Activated T-helper 9 cell treated with anti-CD3 and anti-CD28 coated beads, Interleukin-2, amount 50 U/mL, for 16 hours (primary cell): Measurements from ENCODE around the gene CD14.
"Not testable (repeated sequence)": the region's sequence is repeated elsewhere in the genome, so short reads cannot be mapped to it uniquely, and the experiment has no call there.

Experiments
- DNase-seq: peaks from one replicate; pipeline ENCODE4 v3.0.0-alpha.2; 2020; ENCODE audit warnings: low read depth

The CD14 gene

DNA sequence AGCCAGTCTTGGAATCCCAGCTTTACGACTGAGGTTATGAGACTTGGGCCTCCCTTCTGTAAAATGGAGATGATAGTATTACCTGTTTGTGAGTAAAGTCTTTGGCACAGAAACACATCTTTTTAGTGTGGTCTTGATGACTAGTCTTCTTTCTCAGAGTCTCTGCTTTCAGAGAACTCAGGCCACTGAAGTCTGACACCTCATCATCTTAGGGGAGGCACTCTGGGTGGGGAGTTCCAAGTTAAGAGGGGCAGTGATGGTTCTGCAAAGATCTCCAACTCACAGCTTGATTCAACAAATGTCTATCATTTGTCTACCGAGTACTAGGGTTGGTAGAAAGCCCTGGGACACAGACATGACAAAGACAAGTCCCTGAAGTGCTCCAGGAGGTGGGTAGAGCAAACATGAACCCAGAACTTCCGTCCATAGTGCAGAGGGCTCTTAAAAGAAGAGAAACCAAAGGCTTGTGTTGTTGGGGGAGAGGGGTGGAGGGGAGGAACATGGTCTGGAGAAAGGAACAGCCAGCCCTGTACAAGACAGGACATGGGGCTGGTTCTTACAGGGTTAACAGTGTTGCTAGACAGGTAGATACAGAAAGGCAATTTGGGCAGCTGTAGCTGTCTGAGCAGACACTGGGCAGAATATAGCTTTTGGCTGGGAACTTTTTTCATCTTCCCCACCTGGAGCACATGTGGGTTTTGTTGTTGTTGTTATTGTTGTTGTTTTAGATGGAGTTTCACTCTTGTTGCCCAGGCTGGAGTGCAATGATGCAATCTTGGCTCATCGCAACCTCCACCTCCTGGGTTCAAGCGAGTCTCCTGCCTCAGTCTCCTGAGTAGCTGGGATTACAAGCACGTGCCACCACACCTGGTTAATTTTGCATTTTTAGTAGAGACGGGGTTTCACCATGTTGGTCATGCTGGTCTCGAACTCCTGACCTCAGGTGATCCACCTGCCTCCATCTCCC is 2.6 kb upstream of the CD14 start:
- no peak for DNase-seq

GRCh38 chr5:140634103-140634502 is 1.1 kb upstream of the CD14 start:
- DNase-seq, result no peak

GRCh38 chr5:140633501-140633900 is 526 bp upstream of the CD14 start:
- no peak for DNase-seq

GRCh38 chr5:140632366-140633020 is 482 bp downstream of the CD14 start:
- DNase-seq, result peak; percentile 29

- DNase-seq, result peak; percentile 10
Observed at GRCh38 chr5:140631831-140632365, 1.1 kb downstream of the CD14 start.

- no peak for DNase-seq
Observed at GRCh38 chr5:140631036-140631417, 1.9 kb downstream of the CD14 start.

DNA sequence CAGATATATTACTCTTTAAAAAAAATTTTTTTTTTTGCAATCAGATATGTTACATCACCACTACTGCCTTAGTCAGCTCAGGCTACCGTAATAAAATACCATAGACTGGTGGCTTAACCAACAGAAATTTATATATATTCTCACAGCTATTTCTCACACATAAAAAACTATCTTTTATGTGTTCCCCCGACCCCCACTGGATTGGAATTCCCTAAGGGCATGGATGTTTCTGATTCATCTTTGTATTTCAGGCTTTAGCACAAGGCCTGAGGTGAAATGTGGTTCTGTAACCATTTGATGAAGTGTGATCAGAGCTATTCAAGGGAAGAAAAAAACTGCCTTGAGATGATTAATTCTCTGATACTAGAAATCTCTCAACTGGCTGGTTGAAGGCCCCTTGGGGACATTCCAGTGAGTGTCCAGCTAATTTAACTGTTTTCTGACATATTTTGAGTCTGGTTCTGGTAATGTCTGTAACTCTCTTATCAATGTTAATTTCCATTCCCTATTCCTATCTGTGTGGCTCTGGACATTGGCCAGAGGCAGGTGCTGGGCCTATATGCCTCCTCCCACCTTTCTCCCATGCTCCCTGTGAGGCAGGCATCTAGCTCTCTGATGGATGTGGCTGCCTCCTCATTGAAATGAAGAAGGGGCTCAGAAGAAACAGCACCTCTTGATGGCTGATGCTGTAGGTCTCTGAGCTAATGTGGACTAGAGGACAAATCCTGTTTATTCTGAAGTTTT is 2.5 kb downstream of the CD14 start:
- no peak for DNase-seq

GRCh38 chr5:140628711-140629110 is 4.3 kb downstream of the CD14 start:
- DNase-seq, result no peak

GRCh38 chr5:140627972-140628371 is 5.0 kb downstream of the CD14 start:
- no peak for DNase-seq

- DNase-seq, result not testable (repeated sequence)
Observed at GRCh38 chr5:140624886-140625285, 8.1 kb downstream of the CD14 start.

- not testable (repeated sequence) for DNase-seq
Observed at GRCh38 chr5:140623061-140623460, 9.9 kb downstream of the CD14 start.

- DNase-seq, result no peak
Observed at GRCh38 chr5:140622301-140622700, 10.7 kb downstream of the CD14 start.

- no peak for DNase-seq
Observed at GRCh38 chr5:140611020-140611521, 21.9 kb downstream of the CD14 start.

GRCh38 chr5:140609126-140609525 is 23.8 kb downstream of the CD14 start:
- DNase-seq, result no peak

GRCh38 chr5:140608722-140609121 is 24.3 kb downstream of the CD14 start:
- no peak for DNase-seq

DNA sequence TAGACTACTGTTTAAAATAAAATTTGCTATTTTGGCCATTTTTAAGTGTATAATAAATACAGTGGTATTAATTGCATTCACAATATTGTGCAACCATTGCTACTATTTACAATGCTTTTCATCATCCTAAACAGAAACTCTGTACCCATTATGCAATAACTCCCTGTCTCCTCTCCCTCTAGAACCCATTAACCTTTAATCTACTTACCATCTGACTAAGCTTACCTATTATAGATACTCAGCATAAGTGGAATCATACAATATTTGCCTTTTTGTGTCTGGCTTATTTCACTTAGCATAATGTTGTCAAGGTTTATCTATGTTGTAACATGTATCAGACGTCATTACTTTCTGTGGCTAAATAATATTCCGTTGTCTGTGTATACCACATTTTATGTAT is 25.9 kb downstream of the CD14 start:
- no peak for DNase-seq

- DNase-seq, result no peak
Observed at GRCh38 chr5:140605879-140606278, 27.1 kb downstream of the CD14 start.

- no peak for DNase-seq
Observed at GRCh38 chr5:140603734-140604133, 29.2 kb downstream of the CD14 start.

DNA sequence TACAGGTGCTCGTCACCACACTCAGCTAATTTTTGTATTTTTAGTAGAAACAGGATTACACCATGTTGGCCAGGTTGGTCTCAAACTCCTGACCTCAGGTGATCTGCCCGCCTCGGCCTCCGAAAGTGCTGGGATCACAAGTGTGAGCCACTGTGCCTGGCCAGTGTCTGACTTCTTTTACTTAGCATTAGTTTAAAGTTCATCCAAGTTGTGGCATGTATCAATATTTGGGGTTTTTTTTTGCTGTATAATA is 29.6 kb downstream of the CD14 start:
- not testable (repeated sequence) for DNase-seq

DNA sequence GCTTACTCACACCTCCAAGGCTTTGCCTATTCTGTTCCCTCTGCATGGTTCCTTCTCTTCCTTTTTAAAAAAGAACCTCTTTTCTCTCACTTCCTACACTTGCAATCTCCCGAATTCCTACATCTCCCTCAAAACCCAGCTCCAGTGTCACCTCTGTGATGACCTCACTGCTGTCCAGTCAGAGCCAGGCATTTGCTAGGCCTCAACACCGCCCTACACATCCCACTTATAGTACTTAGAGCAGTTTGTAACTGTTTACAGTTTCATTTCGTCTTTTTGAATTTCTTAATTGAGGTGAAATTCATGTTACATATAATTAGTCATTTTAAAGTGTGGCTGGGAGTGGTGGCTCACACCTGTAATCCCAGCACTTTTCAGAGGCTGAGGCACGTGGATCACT is 30.8 kb downstream of the CD14 start:
- no peak for DNase-seq

DNA sequence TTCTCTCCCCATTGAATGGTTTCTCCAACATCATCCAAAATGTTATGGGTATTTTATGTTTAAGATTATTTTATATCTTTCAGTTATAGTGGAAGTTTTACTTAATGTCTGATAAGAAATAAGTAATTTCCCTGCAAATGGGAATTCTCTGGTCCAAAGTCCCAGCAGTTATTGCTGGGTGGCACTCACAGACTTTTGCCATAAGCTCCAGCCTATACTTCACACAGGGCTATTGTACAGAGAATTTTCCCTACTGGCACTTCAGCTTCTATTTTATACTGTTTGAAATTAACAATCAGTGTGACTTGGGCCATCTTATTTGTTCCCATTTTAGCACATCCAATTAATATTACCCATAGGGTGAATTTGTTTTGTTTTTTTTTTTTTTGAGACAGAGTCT is 32.9 kb downstream of the CD14 start:
- DNase-seq, result no peak

DNA sequence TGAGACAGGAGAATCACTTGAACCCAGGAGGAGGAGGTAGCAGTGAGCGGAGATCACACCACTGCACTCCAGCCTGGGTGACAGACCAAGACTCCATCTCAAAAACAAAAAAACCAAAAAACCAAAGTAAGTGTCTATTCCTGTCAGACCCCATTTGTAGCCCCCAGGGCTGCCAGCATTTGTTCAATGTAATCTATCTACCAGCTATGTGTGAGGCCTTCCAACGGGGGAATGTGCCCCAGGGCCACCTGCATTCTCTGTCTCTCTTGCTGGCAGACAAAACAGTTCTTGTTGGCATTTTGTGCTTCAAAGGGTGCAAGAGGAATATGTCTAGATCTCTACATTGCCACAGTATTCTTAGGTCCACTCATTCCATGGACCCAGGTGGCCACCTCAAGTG is 34.1 kb downstream of the CD14 start:
- no peak for DNase-seq
